GM11168 (cell line): ENCODE results near the gene EMC1.
"Not testable (repeated sequence)": the region's sequence is repeated elsewhere in the genome, so short reads cannot be mapped to it uniquely, and the experiment has no call there.

Experiments
- in situ Hi-C: fragments of 300-500 bp; cut with MboI; formaldehyde crosslinking; loops from one replicate; pipeline ENCODE4 v1.12.0; 2022; ENCODE audit warnings: low sequenced_read_pairs; ENCODE audit not compliant: unreplicated experiment

The EMC1 gene

DNA sequence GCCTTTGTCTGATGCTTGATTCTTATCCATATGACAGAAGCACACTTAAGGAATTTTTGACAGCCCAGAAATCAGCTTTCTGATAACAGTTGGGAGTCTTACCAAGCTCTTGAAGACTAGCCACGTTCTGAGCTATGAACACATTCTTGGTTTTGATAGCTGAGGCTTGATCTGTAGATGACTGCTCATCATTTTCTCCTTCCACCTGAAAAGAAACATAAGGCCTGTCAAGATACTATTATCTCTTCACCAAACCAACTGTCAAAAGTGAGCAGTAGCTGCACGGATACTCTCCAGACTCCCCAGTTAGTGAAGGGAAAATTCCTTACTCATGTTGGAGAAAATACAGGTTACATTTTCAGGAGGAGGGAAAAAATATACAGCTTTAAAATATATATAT is 53.5 kb downstream of the EMC1 start:
- in situ Hi-C loops = no loop called here

DNA sequence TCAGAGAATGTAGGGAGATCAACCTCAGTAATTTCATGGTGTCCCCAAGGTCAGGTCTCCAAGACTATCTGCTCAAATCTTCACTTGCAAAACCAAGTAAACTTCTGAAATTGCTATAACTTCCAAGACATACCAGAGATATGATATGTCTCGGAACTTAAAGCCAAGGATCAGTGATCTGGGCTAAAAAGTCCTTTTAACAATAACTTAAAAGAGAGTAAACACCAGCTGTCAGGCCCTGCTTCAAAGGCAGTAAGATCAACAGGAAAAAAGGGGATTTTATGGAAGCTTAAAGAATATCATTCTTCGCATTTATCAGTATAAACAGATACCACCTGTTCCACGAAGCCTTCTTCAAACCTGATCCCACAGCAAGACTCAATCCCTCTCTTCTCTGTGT is 55.0 kb downstream of the EMC1 start:
- in situ Hi-C loops = no loop called here

- in situ Hi-C loops = no loop called here
Observed at GRCh38 chr1:19193004-19193403, 58.3 kb downstream of the EMC1 start.

- in situ Hi-C loops = no loop called here
Observed at GRCh38 chr1:19191811-19192210, 59.5 kb downstream of the EMC1 start.

GRCh38 chr1:19190468-19190867 is 60.9 kb downstream of the EMC1 start:
- in situ Hi-C loops = no loop called here

GRCh38 chr1:19189270-19189669 is 62.1 kb downstream of the EMC1 start:
- in situ Hi-C loops = no loop called here

GRCh38 chr1:19187852-19188251 is 63.5 kb downstream of the EMC1 start:
- in situ Hi-C loops = no loop called here

- in situ Hi-C loops = no loop called here
Observed at GRCh38 chr1:19186001-19186400, 65.3 kb downstream of the EMC1 start.

GRCh38 chr1:19182223-19182622 is 69.1 kb downstream of the EMC1 start:
- in situ Hi-C loops = no loop called here

DNA sequence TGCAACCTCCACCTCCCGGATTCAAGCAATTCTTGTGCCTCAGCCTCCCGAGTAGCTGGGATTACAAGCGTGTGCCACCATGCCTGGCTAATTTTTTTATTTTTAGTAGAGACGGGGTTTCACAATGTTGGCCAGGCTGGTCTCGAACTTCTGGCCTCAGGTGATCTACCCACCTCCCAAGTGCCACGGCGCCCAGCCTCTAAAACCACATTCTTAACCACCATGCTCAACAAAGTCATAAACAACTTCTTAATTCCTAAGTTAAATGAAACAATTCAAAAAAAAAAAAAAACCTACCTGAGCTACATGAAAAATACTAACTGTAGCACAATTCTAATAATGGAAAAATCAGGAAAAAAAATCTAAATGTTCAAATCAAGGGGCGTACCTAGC is 71.1 kb downstream of the EMC1 start:
- in situ Hi-C loops = not testable (repeated sequence)

DNA sequence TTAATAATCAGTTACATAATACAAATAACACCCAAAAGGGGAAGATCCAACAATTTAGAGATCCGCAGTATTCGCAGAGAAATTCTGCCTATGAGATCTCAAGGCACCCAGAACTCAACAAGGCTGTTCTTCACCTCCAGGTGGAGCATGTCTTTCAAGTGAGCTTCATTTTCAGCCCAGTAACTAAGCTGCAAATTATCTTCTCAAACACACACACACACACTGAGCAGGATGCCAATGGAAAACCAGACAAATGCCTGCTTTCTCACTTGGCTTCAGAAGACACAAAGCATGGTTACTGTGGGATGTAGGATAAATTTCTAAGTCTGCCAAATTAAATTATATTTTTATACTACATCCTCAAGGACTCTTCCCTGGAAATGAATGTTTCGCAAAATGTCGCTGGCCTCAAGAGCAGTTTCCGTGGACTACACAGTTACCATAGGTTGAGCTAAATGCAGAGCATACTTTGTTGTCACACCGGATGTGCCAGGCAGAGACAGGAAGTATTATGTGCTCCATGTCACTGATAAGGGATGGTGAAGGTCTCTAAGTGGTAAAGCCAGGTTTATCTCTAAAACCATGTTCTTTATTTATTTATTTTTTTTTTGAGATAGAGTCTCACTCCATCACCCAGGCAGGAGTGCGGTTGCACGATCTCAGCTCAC is 71.6 kb downstream of the EMC1 start:
- in situ Hi-C loops = no loop called here

DNA sequence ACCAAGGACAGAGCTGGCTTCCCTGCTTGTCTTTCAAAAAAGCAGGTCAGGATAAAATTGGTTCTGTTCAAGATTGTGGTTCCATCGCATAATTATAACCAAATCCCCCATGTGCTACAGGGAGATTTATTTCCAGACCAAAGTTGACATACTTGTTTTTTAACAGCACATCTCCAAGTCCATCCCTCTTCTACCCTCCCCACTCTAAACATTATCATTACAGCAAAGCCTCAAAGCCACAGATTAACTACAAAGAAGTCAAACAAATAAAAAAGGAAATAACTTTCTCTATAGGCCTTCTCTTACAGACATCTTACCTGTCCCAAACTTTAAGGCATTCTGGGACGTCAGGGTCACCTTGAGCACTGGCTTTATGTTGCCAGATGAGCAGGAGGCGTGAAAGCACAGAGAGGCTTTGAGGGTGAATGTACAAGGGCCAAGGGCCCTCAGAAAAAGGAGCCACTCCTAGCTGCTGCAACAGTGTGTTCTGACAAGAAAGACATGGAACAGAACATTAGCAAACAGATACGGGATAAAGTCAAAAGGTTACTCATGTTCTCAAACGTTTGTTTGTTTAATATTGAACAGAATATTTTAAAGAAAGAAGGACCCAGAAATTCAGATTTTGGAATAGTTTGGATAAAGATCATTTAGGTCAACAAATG is 72.5 kb downstream of the EMC1 start:
- in situ Hi-C loops = no loop called here

- in situ Hi-C loops = no loop called here
Observed at GRCh38 chr1:19177811-19178210, 73.5 kb downstream of the EMC1 start.

DNA sequence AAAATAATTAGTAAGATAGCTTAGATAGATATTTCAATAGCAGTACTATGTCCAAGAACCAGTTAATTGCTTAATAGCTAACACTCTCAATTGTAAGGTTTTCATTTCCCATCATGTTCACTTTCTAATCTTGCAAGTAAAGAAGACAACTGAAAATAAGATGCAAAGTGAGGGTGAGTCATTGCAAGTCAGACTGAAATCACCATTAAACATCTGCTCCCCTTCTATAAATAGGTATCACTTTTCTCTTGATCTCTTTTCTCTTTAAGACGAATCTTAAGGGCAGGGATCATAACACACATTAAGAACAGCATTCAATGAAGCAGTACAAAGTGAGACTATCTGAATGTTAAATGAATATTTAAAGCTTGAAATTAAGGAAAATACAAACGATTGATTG is 81.7 kb downstream of the EMC1 start:
- in situ Hi-C loops = no loop called here

DNA sequence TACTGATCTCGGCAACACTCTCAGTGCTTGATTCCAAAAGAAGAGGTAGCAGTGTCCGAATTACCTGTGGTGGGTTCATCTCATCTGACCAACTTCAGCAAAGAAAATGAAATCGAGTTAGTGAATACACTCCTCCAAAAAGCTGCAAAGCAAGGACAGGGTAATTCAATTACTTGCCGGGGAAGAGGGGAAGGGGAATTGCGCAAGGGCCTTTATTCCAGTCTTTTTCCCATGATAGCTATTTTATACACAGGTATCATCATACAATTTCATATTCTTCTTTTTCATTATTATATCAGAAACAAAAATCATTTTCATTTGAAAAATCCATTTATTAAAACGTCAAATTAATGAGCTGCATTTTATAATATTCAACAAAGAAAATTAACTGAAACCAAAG is 84.2 kb downstream of the EMC1 start:
- in situ Hi-C loops = no loop called here

GRCh38 chr1:19166066-19166465 is 85.3 kb downstream of the EMC1 start:
- in situ Hi-C loops = no loop called here
